ENCODE data around the gene LAMA2. TPM values are rescaled to one million over a fixed set of nuclear protein-coding genes. Genes with fewer than 3 reads are reported as not detected.
A peak's percentile ranks its signal among the peaks of the same experiment; 100 is the strongest.
"Not testable (repeated sequence)": the region's sequence is repeated elsewhere in the genome, so short reads cannot be mapped to it uniquely, and the experiment has no call there.

Gene LAMA2
- polyA plus RNA-seq, 4 donors = 30.8 to 46.0 (median 32.6) TPM

- no peak for DNase-seq (ENCODE audit: low read depth in 4 of 4, low spot score in 3 of 4)
Observed at GRCh38 chr6:129006724-129007514, 124.0 kb downstream of the LAMA2 start.

- DNase-seq (ENCODE audit: low read depth in 4 of 4, low spot score in 3 of 4) = no peak
Observed at GRCh38 chr6:129007701-129008373, 124.9 kb downstream of the LAMA2 start.

- DNase-seq (ENCODE audit: low read depth in 4 of 4, low spot score in 3 of 4) = no peak
Observed at GRCh38 chr6:129008591-129008990, 125.7 kb downstream of the LAMA2 start.

- DNase-seq (ENCODE audit: low read depth in 4 of 4, low spot score in 3 of 4) = no peak
Observed at GRCh38 chr6:129009851-129010250, 126.9 kb downstream of the LAMA2 start.

GRCh38 chr6:129014302-129014701 lies 131.4 kb downstream of the LAMA2 start:
- DNase-seq (ENCODE audit: low read depth in 4 of 4, low spot score in 3 of 4) = no peak

- DNase-seq (ENCODE audit: low read depth in 4 of 4, low spot score in 3 of 4) = no peak
Observed at GRCh38 chr6:129015721-129016120, 132.8 kb downstream of the LAMA2 start.

- DNase-seq (ENCODE audit: low read depth in 4 of 4, low spot score in 3 of 4) = no peak
Observed at GRCh38 chr6:129016844-129017243, 133.9 kb downstream of the LAMA2 start.

- no peak for DNase-seq (ENCODE audit: low read depth in 4 of 4, low spot score in 3 of 4)
Observed at GRCh38 chr6:129022011-129022553, 139.1 kb downstream of the LAMA2 start.

- no peak for DNase-seq (ENCODE audit: low read depth in 4 of 4, low spot score in 3 of 4)
Observed at GRCh38 chr6:129026601-129027000, 143.7 kb downstream of the LAMA2 start.

- DNase-seq (ENCODE audit: low read depth in 4 of 4, low spot score in 3 of 4) = no peak
Observed at GRCh38 chr6:129029778-129030177, 146.8 kb downstream of the LAMA2 start.

GRCh38 chr6:129030215-129030614 lies 147.3 kb downstream of the LAMA2 start:
- no peak for DNase-seq (ENCODE audit: low read depth in 4 of 4, low spot score in 3 of 4)

- DNase-seq (ENCODE audit: low read depth in 4 of 4, low spot score in 3 of 4) = peak in 3 of 4 donors; percentile 20 to 38 (median 37)
Observed at GRCh38 chr6:129031051-129031599, 148.2 kb downstream of the LAMA2 start.

- DNase-seq (ENCODE audit: low read depth in 4 of 4, low spot score in 3 of 4) = no peak
Observed at GRCh38 chr6:129032602-129033001, 149.7 kb downstream of the LAMA2 start.

- no peak for DNase-seq (ENCODE audit: low read depth in 4 of 4, low spot score in 3 of 4)
Observed at GRCh38 chr6:129033180-129033579, 150.2 kb downstream of the LAMA2 start.

- DNase-seq (ENCODE audit: low read depth in 4 of 4, low spot score in 3 of 4) = no peak
Observed at GRCh38 chr6:129033581-129033980, 150.6 kb downstream of the LAMA2 start.

GRCh38 chr6:129041563-129041962 lies 158.6 kb downstream of the LAMA2 start:
- no peak for DNase-seq (ENCODE audit: low read depth in 4 of 4, low spot score in 3 of 4)

- no peak for DNase-seq (ENCODE audit: low read depth in 4 of 4, low spot score in 3 of 4)
Observed at GRCh38 chr6:129046526-129046925, 163.6 kb downstream of the LAMA2 start.

GRCh38 chr6:129047834-129048233 lies 164.9 kb downstream of the LAMA2 start:
- DNase-seq (ENCODE audit: low read depth in 4 of 4, low spot score in 3 of 4) = no peak

- DNase-seq (ENCODE audit: low read depth in 4 of 4, low spot score in 3 of 4) = no peak
Observed at GRCh38 chr6:129050086-129050485, 167.1 kb downstream of the LAMA2 start.

GRCh38 chr6:129053143-129053542 lies 170.2 kb downstream of the LAMA2 start:
- not testable (repeated sequence) for DNase-seq (ENCODE audit: low read depth in 4 of 4, low spot score in 3 of 4)

GRCh38 chr6:129055796-129056195 lies 172.9 kb downstream of the LAMA2 start:
- DNase-seq (ENCODE audit: low read depth in 4 of 4, low spot score in 3 of 4) = no peak
